Stimulated activated CD8-positive, alpha-beta memory T cell treated with anti-CD3 and anti-CD28 coated beads, Interleukin-7, amount 100 ng/mL, for 1 hour (primary cell): ENCODE results near the gene SHC1.

ENCODE experiments used
- DNase-seq, 2 donors: peaks; one replicate each; pipeline ENCODE4 v3.0.0-alpha.2; 2020; ENCODE audit warnings: low read depth in 2 of 2

Gene SHC1

DNA sequence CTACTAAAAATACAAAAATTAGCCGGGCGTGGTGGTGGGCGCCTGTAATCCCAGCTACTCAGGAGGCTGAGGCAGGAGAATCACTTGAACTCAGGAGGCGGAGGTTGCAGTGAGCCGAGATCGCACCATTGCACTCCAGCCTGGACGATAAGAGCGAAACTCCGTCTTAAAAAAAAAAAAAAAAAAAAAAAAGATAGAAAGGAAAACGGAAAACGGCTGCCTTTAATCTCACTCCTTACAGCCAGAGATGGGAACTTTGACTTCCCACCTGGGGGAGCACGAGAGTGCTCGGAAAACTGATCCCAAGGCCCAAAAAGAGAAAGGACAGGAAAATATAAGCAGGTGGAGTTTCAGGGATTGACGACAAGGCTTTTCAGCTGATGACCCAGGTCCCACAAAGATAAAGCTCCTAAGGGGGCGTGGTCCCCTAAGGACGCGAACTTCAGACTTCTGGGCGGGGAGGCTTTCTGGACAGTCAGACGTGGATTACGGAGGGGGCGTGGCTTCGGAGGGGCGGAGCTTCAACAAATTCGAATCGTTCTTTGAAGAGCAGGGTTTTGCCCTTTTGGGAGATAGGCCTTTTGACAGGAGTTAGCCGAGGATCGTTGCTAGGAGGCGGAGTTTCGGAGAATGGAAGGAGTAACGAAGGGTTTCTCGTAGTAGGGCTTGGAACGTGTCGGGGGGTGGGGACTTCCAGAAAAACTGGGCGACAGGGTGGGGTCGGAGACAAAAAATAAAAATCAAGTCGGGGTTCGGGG is 3.0 kb upstream of the SHC1 start:
- DNase-seq: peak; percentile 71 to 85

GRCh38 chr1:154972517-154973343 is 2.2 kb upstream of the SHC1 start:
- DNase-seq: no peak

- no peak for DNase-seq
These were observed 1.6 kb upstream of the SHC1 start for GRCh38 chr1:154972213-154972516.

- DNase-seq: no peak
These were observed 923 bp upstream of the SHC1 start for GRCh38 chr1:154971341-154971998.

DNA sequence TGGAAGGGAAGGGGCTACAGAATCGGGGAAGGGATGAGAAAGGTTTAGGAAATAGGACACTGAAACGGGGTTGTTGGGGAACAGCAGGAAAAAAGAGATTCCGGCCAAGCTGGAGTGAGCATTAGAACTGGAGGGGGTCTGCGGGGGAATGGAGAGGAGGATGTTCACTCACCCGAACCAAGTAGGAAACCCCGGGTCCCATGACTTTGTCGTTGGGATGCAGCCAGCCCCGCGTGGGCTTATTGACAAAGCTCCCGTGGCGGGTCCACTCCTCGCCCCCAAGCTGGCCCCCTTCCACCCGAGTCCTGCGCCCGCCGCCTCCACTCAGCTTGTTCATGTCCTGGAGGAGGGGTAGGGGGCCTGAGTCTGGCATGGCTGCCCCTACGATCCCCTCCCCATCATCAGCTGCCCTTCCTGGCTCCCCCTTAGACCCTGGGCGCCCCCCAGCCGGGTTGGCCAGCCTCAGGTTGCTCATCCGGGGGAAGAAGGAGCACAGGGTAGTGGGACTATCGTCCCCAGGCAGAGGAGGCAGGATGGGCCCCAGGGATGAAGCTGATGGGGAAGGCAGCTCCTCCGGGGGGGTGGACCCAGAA is 591 bp downstream of the SHC1 start:
- DNase-seq: no peak

DNA sequence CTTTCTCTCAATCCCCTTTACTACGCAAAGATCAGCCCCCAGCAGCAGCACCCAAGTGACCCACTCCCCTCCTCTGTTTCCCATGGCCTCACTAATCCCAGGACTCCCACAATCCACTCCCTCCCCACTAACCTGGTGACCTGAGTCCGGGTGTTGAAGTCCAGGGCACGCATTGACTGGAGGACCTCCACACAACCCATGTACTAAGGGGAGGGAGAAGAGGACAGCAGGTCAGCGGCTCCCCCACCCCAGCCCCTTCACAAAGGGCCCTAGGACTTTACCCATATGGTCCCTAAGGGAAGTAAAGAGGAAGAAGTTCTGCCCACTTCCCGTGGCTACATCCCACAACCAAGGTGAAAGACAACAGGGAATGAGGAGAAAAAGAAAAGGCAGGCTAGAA is 1.3 kb downstream of the SHC1 start:
- no peak for DNase-seq

DNA sequence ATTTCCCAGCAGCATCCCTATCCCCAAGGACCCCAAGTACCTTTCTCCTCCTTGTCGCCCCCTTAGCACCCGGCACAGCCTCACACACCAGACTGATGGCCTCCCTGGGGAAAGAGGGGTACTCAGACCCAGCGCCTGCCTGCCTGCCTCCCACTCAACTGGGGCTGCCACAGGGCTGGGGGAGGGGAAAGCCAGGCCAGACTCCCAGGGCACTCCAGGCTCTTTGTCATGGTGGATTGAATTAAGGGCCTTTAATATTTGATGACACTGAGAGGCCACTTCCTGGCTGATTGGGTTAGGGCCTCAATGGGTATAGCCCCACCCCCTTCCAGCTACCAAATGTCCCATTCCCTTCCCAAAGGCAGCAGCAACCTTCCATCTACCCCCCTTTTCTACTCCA is 1.8 kb downstream of the SHC1 start:
- no peak for DNase-seq

- no peak for DNase-seq
These were observed 3.1 kb downstream of the SHC1 start for GRCh38 chr1:154967331-154967950.

GRCh38 chr1:154966111-154966510 is 4.4 kb downstream of the SHC1 start:
- DNase-seq: no peak

GRCh38 chr1:154964359-154964758 is 6.2 kb downstream of the SHC1 start:
- no peak for DNase-seq

DNA sequence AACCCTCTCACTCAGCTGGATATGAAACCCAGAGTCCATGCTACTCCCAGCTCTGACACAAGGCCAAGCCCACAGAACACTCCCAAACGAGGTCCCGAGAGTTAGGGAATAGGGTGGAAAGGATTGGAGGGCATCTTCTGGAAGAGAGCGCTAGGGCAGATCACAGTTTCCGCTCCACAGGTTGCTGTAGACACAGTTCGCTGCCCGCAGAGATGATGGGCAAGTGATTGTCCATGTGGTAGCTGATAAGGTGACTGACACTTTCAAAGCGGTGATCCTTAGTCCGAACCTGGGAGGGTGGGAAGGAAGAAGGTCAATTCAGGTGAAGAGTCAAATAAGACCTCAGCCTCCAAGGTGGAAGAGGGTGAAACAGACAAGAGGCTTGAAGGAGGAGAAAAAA is 6.9 kb downstream of the SHC1 start:
- no peak for DNase-seq

- DNase-seq: no peak
These were observed 7.7 kb downstream of the SHC1 start for GRCh38 chr1:154962795-154963330.

DNA sequence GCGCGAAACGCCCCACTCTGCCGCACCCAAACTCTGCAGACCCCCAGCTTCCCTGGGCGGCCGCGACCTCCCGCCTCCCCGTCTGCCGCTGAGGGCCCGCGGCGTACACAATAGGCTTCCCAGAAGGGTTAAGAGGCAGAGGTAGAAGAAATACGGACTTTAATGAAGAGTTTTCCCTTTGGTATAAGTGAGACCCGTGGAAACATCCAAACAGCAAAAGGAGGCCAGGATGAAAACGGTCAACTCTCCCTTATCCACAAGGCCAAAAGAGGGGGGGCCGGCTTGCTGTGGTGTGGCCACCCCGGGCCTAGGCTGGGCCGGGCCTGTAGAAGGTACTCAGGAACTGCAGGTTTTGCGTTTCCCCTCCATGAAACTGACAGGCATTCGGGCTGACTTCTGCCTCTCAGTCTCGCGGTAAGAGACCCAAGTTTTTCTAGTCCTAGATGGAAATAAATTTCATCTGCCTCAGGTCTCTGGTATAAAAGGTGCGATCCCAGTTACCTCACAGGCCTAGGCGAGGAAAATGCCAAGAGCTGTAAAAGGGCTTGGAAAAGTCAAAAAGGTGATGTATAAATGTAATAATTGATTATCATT is 8.3 kb downstream of the SHC1 start:
- no peak for DNase-seq

- DNase-seq: peak; percentile 46 to 55
These were observed 9.1 kb downstream of the SHC1 start, which contains the start of gene PYGO2 for GRCh38 chr1:154961207-154962155. TSS of gene PYGO2 (minus strand) at chr1:154961782. CDS start at chr1:154961576, 206 bp downstream.

GRCh38 chr1:154960446-154961136 is 10.0 kb downstream of the SHC1 start:
- no peak for DNase-seq

DNA sequence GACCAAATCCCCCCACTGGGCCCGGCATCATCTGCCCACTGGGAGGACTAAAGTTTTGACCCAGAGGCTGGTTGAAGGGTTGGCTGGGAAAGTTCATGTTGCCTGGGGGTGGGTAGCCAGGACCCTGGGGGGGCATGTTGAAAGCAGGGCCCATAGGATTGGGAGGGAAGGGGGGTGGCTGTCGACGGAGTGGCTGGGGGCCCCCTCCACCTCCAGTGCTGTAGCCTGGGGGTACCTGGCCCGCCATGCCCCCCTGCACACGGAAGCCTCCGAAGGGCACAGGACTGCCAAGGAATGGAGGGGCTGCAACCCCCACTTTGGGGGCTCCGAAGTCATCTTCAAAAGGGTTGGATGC is 11.1 kb downstream of the SHC1 start:
- no peak for DNase-seq

- no peak for DNase-seq
These were observed 11.7 kb downstream of the SHC1 start for GRCh38 chr1:154958681-154959425.

DNA sequence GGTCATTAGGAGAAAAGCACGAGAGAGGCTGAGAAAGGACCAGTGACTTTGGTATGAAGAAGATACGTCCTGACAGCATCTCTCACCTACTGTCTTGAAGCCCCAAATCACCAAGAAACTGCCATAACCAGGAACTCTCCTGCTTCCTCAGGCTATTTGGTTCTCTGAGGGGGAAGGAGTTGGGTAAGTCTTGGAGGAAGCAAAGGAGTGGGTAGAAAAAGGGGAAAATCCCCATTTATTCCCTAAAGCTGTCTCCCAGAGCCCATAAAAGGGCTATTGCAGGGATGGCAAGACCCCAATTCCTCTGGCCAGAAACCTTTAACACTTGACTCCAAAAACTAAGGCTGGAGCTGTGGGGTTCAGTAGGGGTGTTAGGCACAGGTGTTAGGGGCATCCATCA is 12.5 kb downstream of the SHC1 start:
- no peak for DNase-seq
